Measurements from ENCODE around the gene MIP. TPM values are rescaled to one million over a fixed set of nuclear protein-coding genes. Genes with fewer than 3 reads are reported as not detected.
"Not testable (repeated sequence)": the region's sequence is repeated elsewhere in the genome, so short reads cannot be mapped to it uniquely, and the experiment has no call there.

MIP gene
- total RNA-seq, 1 donor from 2014 or later = not detected

GRCh38 chr12:56411781-56412639, 42.4 kb downstream of the MIP start:
- no peak overlapping the region for H3K27ac Mint-ChIP-seq
- no peaks in the 10 kb centered on the region for H3K4me1 Mint-ChIP-seq
- H3K36me3 Mint-ChIP-seq (ENCODE audit: low read depth) = peaks cover 2% of the 10 kb centered on the region
- intact Hi-C loops (cut with micrococcal nuclease) = no loop called here
- no peaks in the 10 kb centered on the region for H3K9me3 Mint-ChIP-seq
- no peak for DNase-seq
- no peak overlapping the region for H3K4me3 Mint-ChIP-seq
- H3K27me3 Mint-ChIP-seq = no peaks in the 10 kb centered on the region

- Mint-ChIP-seq H3K4me3 (no peak overlapping the region), H3K27ac (no peak overlapping the region), H3K4me1 (no peaks in the 10 kb centered on the region), H3K27me3 (no peaks in the 10 kb centered on the region), H3K9me3 (no peaks in the 10 kb centered on the region), H3K36me3 (ENCODE audit: low read depth) (no peaks in the 10 kb centered on the region)
- intact Hi-C loops (cut with micrococcal nuclease) = no loop called here
- no peak for DNase-seq
Measured at GRCh38 chr12:56410768-56411167, 43.7 kb downstream of the MIP start.

GRCh38 chr12:56408799-56409417, 45.5 kb downstream of the MIP start:
- Mint-ChIP-seq H3K27ac (no peak overlapping the region), H3K4me3 (no peak overlapping the region), H3K9me3 (no peaks in the 10 kb centered on the region), H3K36me3 (ENCODE audit: low read depth) (no peaks in the 10 kb centered on the region), H3K4me1 (no peaks in the 10 kb centered on the region), H3K27me3 (no peaks in the 10 kb centered on the region)
- no peak for DNase-seq
- intact Hi-C loops (cut with micrococcal nuclease) = no loop called here

- H3K9me3 Mint-ChIP-seq; DNase-seq; intact Hi-C loops (cut with micrococcal nuclease); H3K4me3 Mint-ChIP-seq; H3K36me3 Mint-ChIP-seq (ENCODE audit: low read depth); H3K27ac Mint-ChIP-seq; H3K27me3 Mint-ChIP-seq; H3K4me1 Mint-ChIP-seq: not testable (repeated sequence)
Measured at GRCh38 chr12:56404227-56404626, 50.2 kb downstream of the MIP start.

GRCh38 chr12:56401612-56402011, 52.8 kb downstream of the MIP start:
- intact Hi-C loops (cut with micrococcal nuclease); H3K36me3 Mint-ChIP-seq (ENCODE audit: low read depth); H3K4me1 Mint-ChIP-seq; H3K27me3 Mint-ChIP-seq; DNase-seq; H3K27ac Mint-ChIP-seq; H3K4me3 Mint-ChIP-seq: not testable (repeated sequence)
- H3K9me3 Mint-ChIP-seq = peaks cover 10% of the 10 kb centered on the region

- H3K4me1 Mint-ChIP-seq; H3K4me3 Mint-ChIP-seq; intact Hi-C loops (cut with micrococcal nuclease); DNase-seq; H3K27ac Mint-ChIP-seq; H3K36me3 Mint-ChIP-seq (ENCODE audit: low read depth); H3K27me3 Mint-ChIP-seq: not testable (repeated sequence)
- H3K9me3 Mint-ChIP-seq = peaks cover 10% of the 10 kb centered on the region
Measured at GRCh38 chr12:56401125-56401524, 53.3 kb downstream of the MIP start.

Other genes starting within 250 kb of the MIP start
- gene RNF41, start 232.7 kb downstream of the MIP start, total RNA-seq = 39.8 and 41.1 TPM in 2 replicates
- gene NABP2, start 230.3 kb downstream of the MIP start, total RNA-seq = 94.7 and 96.0 TPM in 2 replicates
- 0.86 and 1.6 TPM in 2 replicates for gene SLC39A5, start 224.6 kb downstream of the MIP start, total RNA-seq
- 68.0 and 69.0 TPM in 2 replicates for gene ANKRD52, start 196.3 kb downstream of the MIP start, total RNA-seq
- gene COQ10A, start 187.7 kb downstream of the MIP start, total RNA-seq = 17.0 TPM in 2 replicates
- gene CS, start 154.3 kb downstream of the MIP start, total RNA-seq = 311 and 317 TPM in 2 replicates
- gene CNPY2, start 138.7 kb downstream of the MIP start, total RNA-seq = 165 and 169 TPM in 2 replicates
- 31.3 and 34.7 TPM in 2 replicates for gene PAN2, start 120.7 kb downstream of the MIP start, total RNA-seq
- 36.0 and 36.9 TPM in 2 replicates for gene IL23A, start 115.8 kb downstream of the MIP start, total RNA-seq
- 64.9 and 68.4 TPM in 2 replicates for gene STAT2, start 94.5 kb downstream of the MIP start, total RNA-seq
- gene APOF, start 91.8 kb downstream of the MIP start, total RNA-seq = not detected in 2 replicates
- 46.5 and 48.8 TPM in 2 replicates for gene TIMELESS, start 5.2 kb downstream of the MIP start, total RNA-seq
- gene SPRYD4, start 13.9 kb upstream of the MIP start, total RNA-seq = 5.2 and 5.5 TPM in 2 replicates
- 1.9 and 2.4 TPM in 2 replicates for gene GLS2, start 33.5 kb upstream of the MIP start, total RNA-seq
- gene RBMS2, start 67.2 kb upstream of the MIP start, total RNA-seq = 4.1 and 5.8 TPM in 2 replicates
- 117 and 118 TPM in 2 replicates for gene BAZ2A, start 175.7 kb upstream of the MIP start, total RNA-seq
- gene ATP5F1B, start 191.3 kb upstream of the MIP start, total RNA-seq = 760 and 771 TPM in 2 replicates
- gene PTGES3, start 233.6 kb upstream of the MIP start, total RNA-seq = 351 and 357 TPM in 2 replicates